Measurements from ENCODE around the gene LIPM.

The LIPM gene

GRCh38 chr10:88851706-88852105 lies 49.2 kb downstream of the LIPM start, which contains the start of gene ANKRD22:
TSS of gene ANKRD22 (minus strand) at chr10:88851844. CDS start at chr10:88851607, 237 bp downstream.
- Histone ChIP-seq H3K4me1 (ENCODE audit: control insufficient read depth in 2 of 2, insufficient read depth in 2 of 2, low read length in 2 of 2) (peaks cover 5 to 33% of the 10 kb centered on the region in 2 donors), H3K9ac (ENCODE audit: low read depth in 1 of 2, low read length in 2 of 2) (peak within 1 kb of the TSS; percentile 48 to 64), H3K27me3 (ENCODE audit: control insufficient read depth in 2 of 2, insufficient read depth in 2 of 2, low read length in 2 of 2) (no peaks in the 10 kb centered on the region), H3K9me3 (ENCODE audit: control insufficient read depth in 2 of 2, low read length in 2 of 2) (no peaks in the 10 kb centered on the region), H3K27ac (ENCODE audit: low read depth in 2 of 2, low read length in 2 of 2) (peak within 1 kb of the TSS; percentile 77 to 87), H3K36me3 (ENCODE audit: control insufficient read depth in 2 of 2, insufficient read depth in 2 of 2, low read length in 2 of 2) (no peaks in the 10 kb centered on the region), H3K4me3 (ENCODE audit: low read length in 2 of 2) (peak within 1 kb of the TSS; percentile 61 to 69)

DNA sequence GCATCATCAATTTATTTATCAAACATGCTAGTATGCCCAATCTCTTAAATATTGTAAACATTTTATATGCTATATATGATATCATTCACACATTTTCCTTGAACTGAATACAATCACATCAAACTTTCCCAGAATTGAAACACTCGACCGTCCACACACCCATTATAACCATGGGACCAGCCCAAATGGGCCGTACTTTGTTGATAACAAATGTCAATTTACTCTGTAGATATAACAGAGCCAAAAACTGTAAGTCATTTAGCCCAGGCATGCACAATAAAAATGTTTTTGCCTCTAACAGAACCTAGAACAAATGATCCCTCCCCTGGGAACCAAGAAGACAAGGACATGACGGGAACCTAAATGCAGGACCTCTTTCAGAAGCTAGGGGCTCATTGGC lies 49.8 kb downstream of the LIPM start:
- Histone ChIP-seq H3K4me1 (ENCODE audit: control insufficient read depth in 2 of 2, insufficient read depth in 2 of 2, low read length in 2 of 2) (peaks cover 5 to 33% of the 10 kb centered on the region in 2 donors), H3K27me3 (ENCODE audit: control insufficient read depth in 2 of 2, insufficient read depth in 2 of 2, low read length in 2 of 2) (no peaks in the 10 kb centered on the region), H3K4me3 (ENCODE audit: low read length in 2 of 2) (peak overlapping the region in 1 of 2 donors; percentile 34), H3K9me3 (ENCODE audit: control insufficient read depth in 2 of 2, low read length in 2 of 2) (no peaks in the 10 kb centered on the region), H3K9ac (ENCODE audit: low read depth in 1 of 2, low read length in 2 of 2) (peak overlapping the region in 1 of 2 donors; percentile 64), H3K36me3 (ENCODE audit: control insufficient read depth in 2 of 2, insufficient read depth in 2 of 2, low read length in 2 of 2) (no peaks in the 10 kb centered on the region), H3K27ac (ENCODE audit: low read depth in 2 of 2, low read length in 2 of 2) (peak overlapping the region; percentile 1 to 38)

DNA sequence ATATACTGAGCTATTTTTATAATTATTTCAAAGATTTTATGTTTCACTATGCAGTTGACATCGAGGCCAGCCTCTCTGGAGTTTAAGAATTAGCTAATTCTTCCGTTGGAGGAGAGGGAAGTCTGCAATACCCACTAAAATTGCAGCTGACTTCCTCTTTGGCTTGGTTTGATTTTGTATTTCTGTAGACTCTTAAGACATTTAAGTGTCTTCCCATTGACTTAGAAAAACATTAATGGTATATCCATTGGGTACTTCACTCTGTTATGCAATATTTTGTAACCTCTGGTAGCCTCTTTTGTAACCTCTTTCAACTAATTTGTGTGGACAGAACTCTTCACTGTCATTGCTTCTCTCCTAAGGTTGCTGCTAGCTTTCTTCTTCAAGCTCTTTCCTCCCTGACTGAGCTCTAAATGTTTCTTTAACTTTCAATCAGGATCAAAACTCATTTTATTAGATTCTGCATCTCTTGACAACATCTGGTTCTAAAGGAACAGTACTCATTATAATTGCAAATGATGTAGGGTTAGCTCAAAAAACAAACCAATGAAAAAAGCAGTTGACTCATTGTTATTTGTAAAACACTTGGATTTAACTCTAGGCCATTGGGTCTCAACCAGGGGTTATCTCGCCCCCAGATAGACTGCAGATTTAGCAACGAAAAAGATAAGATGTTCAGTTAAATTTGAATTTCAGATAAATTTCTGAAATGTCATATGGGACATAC lies 50.8 kb downstream of the LIPM start:
- H3K9ac ChIP-seq (ENCODE audit: low read depth in 1 of 2, low read length in 2 of 2): no peak overlapping the region
- no peaks in the 10 kb centered on the region for H3K36me3 ChIP-seq (ENCODE audit: control insufficient read depth in 2 of 2, insufficient read depth in 2 of 2, low read length in 2 of 2)
- peaks cover 3 to 32% of the 10 kb centered on the region in 2 donors for H3K4me1 ChIP-seq (ENCODE audit: control insufficient read depth in 2 of 2, insufficient read depth in 2 of 2, low read length in 2 of 2)
- no peak overlapping the region for H3K4me3 ChIP-seq (ENCODE audit: low read length in 2 of 2)
- H3K27me3 ChIP-seq (ENCODE audit: control insufficient read depth in 2 of 2, insufficient read depth in 2 of 2, low read length in 2 of 2): no peaks in the 10 kb centered on the region
- H3K9me3 ChIP-seq (ENCODE audit: control insufficient read depth in 2 of 2, low read length in 2 of 2): no peaks in the 10 kb centered on the region
- peak overlapping the region in 1 of 2 donors; percentile 38 for H3K27ac ChIP-seq (ENCODE audit: low read depth in 2 of 2, low read length in 2 of 2)

- no peaks in the 10 kb centered on the region for H3K27me3 ChIP-seq (ENCODE audit: control insufficient read depth in 2 of 2, insufficient read depth in 2 of 2, low read length in 2 of 2)
- no peak overlapping the region for H3K4me3 ChIP-seq (ENCODE audit: low read length in 2 of 2)
- no peaks in the 10 kb centered on the region for H3K36me3 ChIP-seq (ENCODE audit: control insufficient read depth in 2 of 2, insufficient read depth in 2 of 2, low read length in 2 of 2)
- H3K9me3 ChIP-seq (ENCODE audit: control insufficient read depth in 2 of 2, low read length in 2 of 2): no peaks in the 10 kb centered on the region
- no peak overlapping the region for H3K9ac ChIP-seq (ENCODE audit: low read depth in 1 of 2, low read length in 2 of 2)
- peaks cover 6 to 32% of the 10 kb centered on the region in 2 donors for H3K4me1 ChIP-seq (ENCODE audit: control insufficient read depth in 2 of 2, insufficient read depth in 2 of 2, low read length in 2 of 2)
- H3K27ac ChIP-seq (ENCODE audit: low read depth in 2 of 2, low read length in 2 of 2): no peak overlapping the region
Observed at GRCh38 chr10:88854684-88855083, 52.2 kb downstream of the LIPM start.

DNA sequence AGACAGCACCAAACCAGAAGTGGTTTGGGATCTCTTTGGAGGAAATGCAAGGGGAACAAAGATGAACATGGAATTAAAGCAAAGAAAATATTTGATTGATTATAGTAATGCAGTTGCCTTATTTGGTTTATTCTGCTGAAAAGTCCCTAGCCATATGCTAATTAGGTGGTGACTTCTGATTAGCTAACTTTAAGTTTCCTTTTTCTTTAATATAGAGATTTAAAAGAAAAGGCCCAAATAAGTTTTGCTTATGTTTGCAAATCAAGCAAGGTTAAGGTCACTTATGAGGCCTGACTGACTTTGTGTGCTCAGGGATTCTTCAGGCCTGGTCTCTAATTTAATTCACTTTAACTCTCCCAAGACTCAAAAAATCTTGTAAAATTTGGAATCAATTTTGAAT lies 55.3 kb downstream of the LIPM start:
- Histone ChIP-seq H3K27ac (ENCODE audit: low read depth in 2 of 2, low read length in 2 of 2) (peak overlapping the region in 1 of 2 donors; percentile 67), H3K27me3 (ENCODE audit: control insufficient read depth in 2 of 2, insufficient read depth in 2 of 2, low read length in 2 of 2) (no peaks in the 10 kb centered on the region), H3K4me3 (ENCODE audit: low read length in 2 of 2) (no peak overlapping the region), H3K9ac (ENCODE audit: low read depth in 1 of 2, low read length in 2 of 2) (no peak overlapping the region), H3K9me3 (ENCODE audit: control insufficient read depth in 2 of 2, low read length in 2 of 2) (no peaks in the 10 kb centered on the region), H3K36me3 (ENCODE audit: control insufficient read depth in 2 of 2, insufficient read depth in 2 of 2, low read length in 2 of 2) (no peaks in the 10 kb centered on the region), H3K4me1 (ENCODE audit: control insufficient read depth in 2 of 2, insufficient read depth in 2 of 2, low read length in 2 of 2) (peaks cover 6 to 12% of the 10 kb centered on the region in 2 donors)

DNA sequence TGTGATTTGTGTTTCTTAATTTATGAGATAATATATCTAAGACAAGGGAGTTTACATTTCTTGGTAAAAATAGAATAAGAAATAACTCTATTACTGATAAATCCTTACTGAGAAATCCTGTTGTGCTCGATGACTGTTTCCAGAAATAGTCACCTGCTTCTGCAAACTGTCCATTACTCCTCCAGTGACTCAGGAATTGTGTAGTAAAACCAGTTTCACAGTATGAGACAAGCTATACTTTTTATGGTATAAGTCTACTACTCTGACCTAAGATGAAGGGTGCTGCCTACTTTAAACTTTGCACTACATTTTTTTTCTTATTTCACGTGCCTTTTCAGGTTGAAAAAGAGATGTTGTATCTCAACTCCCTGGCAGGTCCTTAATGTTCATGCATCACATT lies 56.0 kb downstream of the LIPM start:
- Histone ChIP-seq H3K27me3 (ENCODE audit: control insufficient read depth in 2 of 2, insufficient read depth in 2 of 2, low read length in 2 of 2) (no peaks in the 10 kb centered on the region), H3K36me3 (ENCODE audit: control insufficient read depth in 2 of 2, insufficient read depth in 2 of 2, low read length in 2 of 2) (no peaks in the 10 kb centered on the region), H3K4me3 (ENCODE audit: low read length in 2 of 2) (no peak overlapping the region), H3K9me3 (ENCODE audit: control insufficient read depth in 2 of 2, low read length in 2 of 2) (no peaks in the 10 kb centered on the region), H3K27ac (ENCODE audit: low read depth in 2 of 2, low read length in 2 of 2) (peak overlapping the region in 1 of 2 donors; percentile 67), H3K9ac (ENCODE audit: low read depth in 1 of 2, low read length in 2 of 2) (no peak overlapping the region), H3K4me1 (ENCODE audit: control insufficient read depth in 2 of 2, insufficient read depth in 2 of 2, low read length in 2 of 2) (peaks cover 6 to 12% of the 10 kb centered on the region in 2 donors)

- H3K9ac ChIP-seq (ENCODE audit: low read depth in 1 of 2, low read length in 2 of 2): no peak overlapping the region
- no peaks in the 10 kb centered on the region for H3K36me3 ChIP-seq (ENCODE audit: control insufficient read depth in 2 of 2, insufficient read depth in 2 of 2, low read length in 2 of 2)
- no peaks in the 10 kb centered on the region for H3K9me3 ChIP-seq (ENCODE audit: control insufficient read depth in 2 of 2, low read length in 2 of 2)
- H3K27ac ChIP-seq (ENCODE audit: low read depth in 2 of 2, low read length in 2 of 2): no peak overlapping the region
- no peak overlapping the region for H3K4me3 ChIP-seq (ENCODE audit: low read length in 2 of 2)
- peaks cover 5 to 7% of the 10 kb centered on the region in 2 donors for H3K4me1 ChIP-seq (ENCODE audit: control insufficient read depth in 2 of 2, insufficient read depth in 2 of 2, low read length in 2 of 2)
- H3K27me3 ChIP-seq (ENCODE audit: control insufficient read depth in 2 of 2, insufficient read depth in 2 of 2, low read length in 2 of 2): no peaks in the 10 kb centered on the region
Observed at GRCh38 chr10:88861036-88861435, 58.5 kb downstream of the LIPM start.

GRCh38 chr10:88865281-88865876 lies 62.8 kb downstream of the LIPM start:
- Histone ChIP-seq H3K4me1 (ENCODE audit: control insufficient read depth in 2 of 2, insufficient read depth in 2 of 2, low read length in 2 of 2) (no peaks in the 10 kb centered on the region), H3K9ac (ENCODE audit: low read depth in 1 of 2, low read length in 2 of 2) (no peak overlapping the region), H3K36me3 (ENCODE audit: control insufficient read depth in 2 of 2, insufficient read depth in 2 of 2, low read length in 2 of 2) (no peaks in the 10 kb centered on the region), H3K27me3 (ENCODE audit: control insufficient read depth in 2 of 2, insufficient read depth in 2 of 2, low read length in 2 of 2) (no peaks in the 10 kb centered on the region), H3K9me3 (ENCODE audit: control insufficient read depth in 2 of 2, low read length in 2 of 2) (no peaks in the 10 kb centered on the region), H3K4me3 (ENCODE audit: low read length in 2 of 2) (no peak overlapping the region), H3K27ac (ENCODE audit: low read depth in 2 of 2, low read length in 2 of 2) (no peak overlapping the region)

GRCh38 chr10:88866454-88866853 lies 63.9 kb downstream of the LIPM start:
- Histone ChIP-seq H3K9ac (ENCODE audit: low read depth in 1 of 2, low read length in 2 of 2) (no peak overlapping the region), H3K9me3 (ENCODE audit: control insufficient read depth in 2 of 2, low read length in 2 of 2) (no peaks in the 10 kb centered on the region), H3K4me1 (ENCODE audit: control insufficient read depth in 2 of 2, insufficient read depth in 2 of 2, low read length in 2 of 2) (no peaks in the 10 kb centered on the region), H3K4me3 (ENCODE audit: low read length in 2 of 2) (no peak overlapping the region), H3K27me3 (ENCODE audit: control insufficient read depth in 2 of 2, insufficient read depth in 2 of 2, low read length in 2 of 2) (no peaks in the 10 kb centered on the region), H3K27ac (ENCODE audit: low read depth in 2 of 2, low read length in 2 of 2) (no peak overlapping the region), H3K36me3 (ENCODE audit: control insufficient read depth in 2 of 2, insufficient read depth in 2 of 2, low read length in 2 of 2) (no peaks in the 10 kb centered on the region)

- Histone ChIP-seq H3K27me3 (ENCODE audit: control insufficient read depth in 2 of 2, insufficient read depth in 2 of 2, low read length in 2 of 2) (no peaks in the 10 kb centered on the region), H3K9ac (ENCODE audit: low read depth in 1 of 2, low read length in 2 of 2) (no peak overlapping the region), H3K9me3 (ENCODE audit: control insufficient read depth in 2 of 2, low read length in 2 of 2) (no peaks in the 10 kb centered on the region), H3K36me3 (ENCODE audit: control insufficient read depth in 2 of 2, insufficient read depth in 2 of 2, low read length in 2 of 2) (no peaks in the 10 kb centered on the region), H3K4me3 (ENCODE audit: low read length in 2 of 2) (no peak overlapping the region), H3K4me1 (ENCODE audit: control insufficient read depth in 2 of 2, insufficient read depth in 2 of 2, low read length in 2 of 2) (no peaks in the 10 kb centered on the region), H3K27ac (ENCODE audit: low read depth in 2 of 2, low read length in 2 of 2) (no peak overlapping the region)
Observed at GRCh38 chr10:88870089-88870488, 67.6 kb downstream of the LIPM start.

Measured in mucosa of rectum (tissue), 2 donors.